C4-2B (cell line): ENCODE data around the gene ZNF576.

Experiments used
- ZFX ChIP-seq: fragments of 450-650 bp; IDR thresholded peaks from 2 replicates; pipeline ENCODE4 v1.6.1; 2017
- TF ChIP-seq, protein P1 (sequence below): fragments of 450-650 bp; conservative IDR thresholded peaks from 2 replicates; pipeline ENCODE4 v1.5.1; 2017; ENCODE audit warnings: mild to moderate bottlenecking

DNA sequence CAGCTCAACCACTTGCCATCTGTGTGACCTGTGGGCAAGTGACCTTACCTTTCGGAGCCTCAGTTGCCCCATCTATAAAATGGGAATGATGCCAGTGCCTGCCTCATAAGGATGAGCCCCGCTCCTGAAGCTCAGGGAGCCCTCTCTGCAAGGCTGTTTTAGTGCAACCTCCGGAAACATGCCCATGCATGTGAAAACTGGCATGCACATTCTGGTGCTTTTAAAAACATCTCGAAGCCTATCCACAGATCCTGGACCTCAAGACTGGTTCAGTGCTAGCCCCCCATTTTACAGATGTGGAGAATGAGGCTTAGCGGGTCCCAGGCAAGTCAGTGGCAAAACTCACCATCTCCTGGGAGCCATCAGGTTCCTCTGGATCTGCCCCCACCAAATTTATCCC, 37.7 kb downstream of the ZNF576 start:
- TF ChIP-seq, protein P1, sequence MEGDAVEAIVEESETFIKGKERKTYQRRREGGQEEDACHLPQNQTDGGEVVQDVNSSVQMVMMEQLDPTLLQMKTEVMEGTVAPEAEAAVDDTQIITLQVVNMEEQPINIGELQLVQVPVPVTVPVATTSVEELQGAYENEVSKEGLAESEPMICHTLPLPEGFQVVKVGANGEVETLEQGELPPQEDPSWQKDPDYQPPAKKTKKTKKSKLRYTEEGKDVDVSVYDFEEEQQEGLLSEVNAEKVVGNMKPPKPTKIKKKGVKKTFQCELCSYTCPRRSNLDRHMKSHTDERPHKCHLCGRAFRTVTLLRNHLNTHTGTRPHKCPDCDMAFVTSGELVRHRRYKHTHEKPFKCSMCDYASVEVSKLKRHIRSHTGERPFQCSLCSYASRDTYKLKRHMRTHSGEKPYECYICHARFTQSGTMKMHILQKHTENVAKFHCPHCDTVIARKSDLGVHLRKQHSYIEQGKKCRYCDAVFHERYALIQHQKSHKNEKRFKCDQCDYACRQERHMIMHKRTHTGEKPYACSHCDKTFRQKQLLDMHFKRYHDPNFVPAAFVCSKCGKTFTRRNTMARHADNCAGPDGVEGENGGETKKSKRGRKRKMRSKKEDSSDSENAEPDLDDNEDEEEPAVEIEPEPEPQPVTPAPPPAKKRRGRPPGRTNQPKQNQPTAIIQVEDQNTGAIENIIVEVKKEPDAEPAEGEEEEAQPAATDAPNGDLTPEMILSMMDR: no peak
- no peak for TF ChIP-seq ZFX
